Suprapubic skin (tissue), 4 donors: ENCODE measurements around the gene GPBP1.

Source experiments
- POLR2A ChIP-seq, 2 donors: fragments of 450-650 bp; IDR thresholded peaks; one replicate each; pipeline ENCODE4 v1.6.1; 2017; ENCODE audit warnings: antibody characterized with exemption in 2 of 2, mild to moderate bottlenecking in 2 of 2, moderate library complexity in 2 of 2
- POLR2AphosphoS5 ChIP-seq, 3 donors: sonication (generic); formaldehyde crosslinking; IDR thresholded peaks; one replicate each; pipeline ENCODE4 v1.6.1; 2017; ENCODE audit warnings: antibody characterized with exemption in 3 of 3
- TF ChIP-seq, protein P1 (sequence below), 2 donors: fragments of 200-600 bp in 1 of 2; fragments of 450-650 bp in 1 of 2; sonication (generic) in 1 of 2; IDR thresholded peaks; one replicate each; pipeline ENCODE4 v1.5.1; 2016 to 2019; ENCODE audit warnings: antibody characterized with exemption in 2 of 2, mild to moderate bottlenecking in 1 of 2, moderate library complexity in 1 of 2

DNA sequence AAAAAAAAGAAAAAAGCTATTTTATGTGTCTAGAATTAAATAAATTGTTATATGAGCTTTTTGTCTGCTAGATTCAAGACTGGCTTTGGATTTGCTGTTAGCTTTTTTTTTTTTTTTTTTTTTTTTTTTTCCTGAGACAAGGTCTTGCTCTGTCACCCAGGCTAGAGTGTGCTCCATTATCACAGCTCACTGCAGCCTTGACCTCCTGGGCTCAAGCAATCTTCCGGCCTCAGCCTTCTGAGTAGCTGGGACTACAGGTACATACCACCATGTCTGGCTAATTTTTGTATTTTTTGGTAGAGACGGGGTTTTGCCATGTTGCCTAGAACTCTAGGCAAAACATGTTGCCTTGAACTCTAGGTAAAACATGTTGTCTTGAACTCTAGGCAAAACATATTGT is 16.7 kb downstream of the GPBP1 start:
- TF ChIP-seq, protein P1, sequence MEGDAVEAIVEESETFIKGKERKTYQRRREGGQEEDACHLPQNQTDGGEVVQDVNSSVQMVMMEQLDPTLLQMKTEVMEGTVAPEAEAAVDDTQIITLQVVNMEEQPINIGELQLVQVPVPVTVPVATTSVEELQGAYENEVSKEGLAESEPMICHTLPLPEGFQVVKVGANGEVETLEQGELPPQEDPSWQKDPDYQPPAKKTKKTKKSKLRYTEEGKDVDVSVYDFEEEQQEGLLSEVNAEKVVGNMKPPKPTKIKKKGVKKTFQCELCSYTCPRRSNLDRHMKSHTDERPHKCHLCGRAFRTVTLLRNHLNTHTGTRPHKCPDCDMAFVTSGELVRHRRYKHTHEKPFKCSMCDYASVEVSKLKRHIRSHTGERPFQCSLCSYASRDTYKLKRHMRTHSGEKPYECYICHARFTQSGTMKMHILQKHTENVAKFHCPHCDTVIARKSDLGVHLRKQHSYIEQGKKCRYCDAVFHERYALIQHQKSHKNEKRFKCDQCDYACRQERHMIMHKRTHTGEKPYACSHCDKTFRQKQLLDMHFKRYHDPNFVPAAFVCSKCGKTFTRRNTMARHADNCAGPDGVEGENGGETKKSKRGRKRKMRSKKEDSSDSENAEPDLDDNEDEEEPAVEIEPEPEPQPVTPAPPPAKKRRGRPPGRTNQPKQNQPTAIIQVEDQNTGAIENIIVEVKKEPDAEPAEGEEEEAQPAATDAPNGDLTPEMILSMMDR (IDR thresholded peaks at IDR 0.05), result no peak
- TF ChIP-seq POLR2A (IDR thresholded peaks at IDR 0.05), result no peak
- TF ChIP-seq POLR2AphosphoS5 (IDR thresholded peaks at IDR 0.05), result no peak
